ENCODE measurements around the gene DYNC2I2. TPM values are rescaled to one million over a fixed set of nuclear protein-coding genes. Genes with fewer than 3 reads are reported as not detected.
"Not testable (repeated sequence)": the region's sequence is repeated elsewhere in the genome, so short reads cannot be mapped to it uniquely, and the experiment has no call there.

Gene DYNC2I2
- total RNA-seq, 1 donor from 2014 or later: 32.0 TPM

DNA sequence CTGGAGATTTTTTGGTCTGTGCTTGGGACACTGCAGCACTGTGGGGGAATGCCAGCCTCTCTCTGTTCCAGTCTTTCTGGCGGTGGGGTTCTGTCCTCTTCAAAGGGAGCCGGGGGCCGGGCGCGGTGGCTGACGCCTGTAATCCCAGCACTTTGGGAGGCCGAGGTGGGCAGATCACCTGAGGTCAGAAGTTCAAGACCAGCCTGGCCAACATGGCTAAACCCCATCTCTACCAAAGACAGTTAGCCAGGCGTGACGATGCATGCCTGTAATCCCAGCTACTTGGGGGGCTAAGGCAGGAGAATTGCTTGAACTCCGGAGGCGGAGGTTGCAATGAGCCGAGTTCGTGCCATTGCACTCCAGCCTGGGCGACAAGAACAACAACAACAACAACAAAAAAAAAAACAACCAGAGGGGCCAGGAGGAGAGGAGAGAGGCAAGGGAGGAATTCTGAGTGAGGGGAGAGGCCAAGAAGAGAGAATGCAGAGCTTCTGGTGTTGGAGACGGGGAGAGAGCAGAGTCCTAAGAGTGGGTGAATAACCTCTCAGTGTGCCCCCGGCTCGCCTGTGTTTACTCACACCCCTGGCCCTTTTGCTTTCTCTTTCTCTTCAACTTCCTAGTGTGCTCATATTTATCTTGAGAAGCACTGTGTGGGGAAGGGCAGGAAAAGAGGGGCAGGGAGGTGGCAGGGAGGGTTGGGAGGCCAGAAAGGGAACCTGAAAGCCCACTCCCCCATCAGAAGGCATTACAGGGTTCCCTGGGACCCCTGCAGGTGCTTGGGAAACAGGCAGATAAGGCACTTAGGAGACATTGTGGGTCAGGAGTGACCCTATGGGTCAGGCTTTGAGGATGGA is 29.2 kb upstream of the DYNC2I2 start:
- no peak for DNase-seq

GRCh38 chr9:128684325-128685199 is 27.9 kb upstream of the DYNC2I2 start:
- DNase-seq: no peak

GRCh38 chr9:128684065-128684324 is 27.3 kb upstream of the DYNC2I2 start:
- no peak for DNase-seq

DNA sequence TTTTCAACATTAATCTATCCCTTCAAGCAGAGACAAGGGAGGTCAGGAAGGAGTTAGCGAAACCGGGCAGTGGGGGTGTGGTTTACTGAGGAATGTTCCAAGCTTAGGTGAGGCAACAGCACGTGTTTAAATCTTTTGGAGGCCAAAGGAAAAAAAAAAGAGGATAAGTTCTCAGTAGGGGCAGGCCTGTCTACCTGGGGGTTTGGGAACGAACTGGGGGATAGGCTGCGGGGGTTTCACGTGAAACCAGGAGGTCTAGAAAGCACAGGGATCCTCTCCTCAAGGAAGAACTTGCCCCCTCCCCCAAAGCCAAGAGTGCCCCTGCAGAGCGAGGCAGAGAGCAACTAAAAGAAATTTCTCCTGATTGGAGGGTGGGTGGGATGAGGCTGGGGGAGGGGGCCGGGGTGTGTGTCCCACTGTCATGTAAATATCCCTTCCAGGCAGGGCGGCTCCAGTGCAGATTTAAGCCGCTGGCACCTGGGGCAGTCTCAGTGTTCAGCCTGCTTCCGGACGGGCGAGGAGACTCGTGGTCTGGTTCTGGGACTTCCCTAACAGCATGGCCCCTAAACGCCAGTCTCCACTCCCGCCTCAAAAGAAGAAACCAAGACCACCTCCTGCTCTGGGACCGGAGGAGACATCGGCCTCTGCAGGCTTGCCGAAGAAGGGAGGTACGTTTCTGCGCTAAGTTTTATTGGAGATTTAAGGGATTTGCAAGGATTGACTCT is 26.9 kb upstream of the DYNC2I2 start:
- DNase-seq: no peak

- no peak for DNase-seq
These were observed 21.1 kb upstream of the DYNC2I2 start for GRCh38 chr9:128677794-128678193.

- DNase-seq: no peak
These were observed 18.7 kb upstream of the DYNC2I2 start for GRCh38 chr9:128675382-128675781.

DNA sequence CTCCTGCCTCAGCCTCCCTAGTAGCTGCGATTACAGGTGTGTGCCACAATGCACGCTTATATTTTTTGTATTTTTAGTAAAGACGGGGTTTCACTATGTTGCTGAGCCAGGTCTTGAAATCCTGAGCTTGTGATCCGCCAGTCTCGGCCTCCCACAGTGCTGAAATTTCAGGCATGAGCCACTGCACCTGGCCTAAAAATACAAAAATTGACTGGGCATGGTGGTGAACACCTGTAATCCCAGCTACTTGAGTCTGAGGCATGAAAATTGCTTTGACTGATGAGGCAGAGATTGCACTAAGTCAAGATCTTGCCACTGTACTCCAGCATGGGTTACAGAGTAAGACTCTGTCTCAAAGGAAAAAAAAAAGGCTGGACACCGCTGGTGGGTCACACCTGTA is 13.1 kb upstream of the DYNC2I2 start:
- no peak for DNase-seq

DNA sequence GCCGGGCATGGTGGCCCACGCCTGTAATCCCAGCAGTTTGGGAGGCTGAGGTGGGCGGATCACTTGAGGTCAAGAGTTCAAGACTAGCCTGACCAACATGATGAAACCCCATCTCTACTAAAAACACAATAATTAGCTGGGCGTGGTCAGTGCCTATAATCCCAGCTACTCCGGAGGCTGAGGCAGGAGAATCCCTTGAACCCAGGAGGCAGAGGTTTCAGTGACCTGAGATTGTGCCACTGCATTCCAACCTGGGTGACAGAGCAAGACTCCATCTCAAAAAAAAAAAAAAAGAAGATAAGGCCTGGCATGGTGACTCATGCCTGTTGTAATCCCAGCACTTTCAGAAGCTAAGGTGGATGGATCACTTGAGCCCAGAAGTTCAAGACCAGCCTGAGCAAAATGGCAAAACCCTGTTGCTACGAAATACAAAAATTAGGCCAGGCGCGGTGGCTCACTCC is 9.9 kb upstream of the DYNC2I2 start:
- not testable (repeated sequence) for DNase-seq

- no peak for DNase-seq
These were observed 1.1 kb upstream of the DYNC2I2 start for GRCh38 chr9:128657796-128658195.

GRCh38 chr9:128657344-128657704 is 677 bp upstream of the DYNC2I2 start:
- no peak for DNase-seq

GRCh38 chr9:128654481-128654880 is 2.2 kb downstream of the DYNC2I2 start:
- DNase-seq: no peak

DNA sequence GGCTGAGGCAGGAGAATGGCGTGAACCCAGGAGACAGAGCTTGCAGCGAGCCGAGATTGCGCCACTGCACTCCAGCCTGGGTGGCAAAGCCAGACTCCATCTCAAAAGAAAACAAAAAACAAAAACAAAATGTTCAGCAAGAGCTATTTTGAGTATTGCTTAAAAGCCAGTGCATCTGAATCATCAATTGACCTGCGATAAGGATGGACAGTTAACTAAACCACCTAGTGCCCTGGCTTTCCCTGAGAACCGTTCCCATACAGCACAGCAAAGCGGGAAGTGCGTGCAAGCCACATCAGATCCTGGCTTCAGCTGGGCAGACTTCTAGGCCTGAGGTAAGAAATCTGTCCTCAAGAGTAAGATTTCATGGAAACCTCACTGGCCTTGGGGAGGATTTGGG is 2.7 kb downstream of the DYNC2I2 start:
- DNase-seq: no peak

- no peak for DNase-seq
These were observed 4.8 kb downstream of the DYNC2I2 start for GRCh38 chr9:128651798-128652197.

DNA sequence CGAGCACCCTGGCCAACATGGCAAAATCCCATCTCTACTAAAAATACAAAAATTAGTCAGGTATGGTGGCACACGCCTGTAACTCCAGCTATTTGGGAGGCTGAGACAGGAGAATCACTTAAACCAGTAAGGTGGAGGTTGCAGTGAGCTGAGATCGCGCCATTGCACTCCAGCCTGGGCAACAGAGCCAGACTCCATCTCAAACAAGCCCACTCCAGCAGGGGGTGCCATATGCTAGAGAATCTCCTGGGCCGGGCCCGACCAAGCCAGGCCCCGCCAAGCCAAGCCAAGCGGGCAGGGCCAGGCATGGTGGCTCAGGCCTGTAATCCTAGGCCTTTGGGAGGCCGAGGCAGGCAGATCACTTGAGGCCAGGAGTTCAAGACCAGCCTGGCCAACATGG is 8.4 kb downstream of the DYNC2I2 start:
- not testable (repeated sequence) for DNase-seq

DNA sequence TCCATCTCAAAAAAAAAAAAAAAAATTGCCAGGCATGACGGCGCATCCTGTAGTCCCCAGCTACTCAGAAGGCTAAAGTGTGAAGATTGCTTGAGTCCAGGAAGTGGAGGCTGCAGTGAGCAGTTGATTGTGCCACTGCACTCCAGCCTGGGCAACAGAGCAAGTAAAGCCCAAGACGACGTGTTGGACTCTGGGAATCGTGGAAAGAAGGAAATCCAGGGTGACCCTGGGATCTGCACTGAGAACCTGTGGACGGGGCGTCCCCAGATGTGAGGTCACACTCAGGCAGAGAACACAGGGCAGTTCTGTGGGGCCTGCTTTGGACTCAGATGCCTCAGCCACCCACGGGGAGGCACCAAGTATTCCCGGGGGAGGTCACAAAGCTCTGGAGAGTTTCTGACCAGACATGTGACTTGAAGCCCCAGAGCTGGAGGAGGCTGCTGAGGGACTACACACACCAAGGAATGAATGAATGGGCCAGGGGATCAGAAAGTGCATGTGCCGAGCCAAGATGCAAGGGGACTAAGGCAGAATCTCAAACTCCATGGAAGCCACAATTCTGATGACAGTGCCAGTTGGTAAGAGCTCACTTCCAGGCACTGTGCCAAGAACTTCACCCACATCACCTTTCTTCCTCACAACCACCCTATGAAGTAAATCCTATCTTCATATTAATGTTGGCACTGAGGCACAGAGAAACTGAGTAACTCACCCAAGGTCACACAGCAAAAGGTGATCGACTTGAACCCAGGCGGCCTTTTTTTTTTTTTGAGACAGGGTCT is 12.9 kb downstream of the DYNC2I2 start:
- DNase-seq: no peak

DNA sequence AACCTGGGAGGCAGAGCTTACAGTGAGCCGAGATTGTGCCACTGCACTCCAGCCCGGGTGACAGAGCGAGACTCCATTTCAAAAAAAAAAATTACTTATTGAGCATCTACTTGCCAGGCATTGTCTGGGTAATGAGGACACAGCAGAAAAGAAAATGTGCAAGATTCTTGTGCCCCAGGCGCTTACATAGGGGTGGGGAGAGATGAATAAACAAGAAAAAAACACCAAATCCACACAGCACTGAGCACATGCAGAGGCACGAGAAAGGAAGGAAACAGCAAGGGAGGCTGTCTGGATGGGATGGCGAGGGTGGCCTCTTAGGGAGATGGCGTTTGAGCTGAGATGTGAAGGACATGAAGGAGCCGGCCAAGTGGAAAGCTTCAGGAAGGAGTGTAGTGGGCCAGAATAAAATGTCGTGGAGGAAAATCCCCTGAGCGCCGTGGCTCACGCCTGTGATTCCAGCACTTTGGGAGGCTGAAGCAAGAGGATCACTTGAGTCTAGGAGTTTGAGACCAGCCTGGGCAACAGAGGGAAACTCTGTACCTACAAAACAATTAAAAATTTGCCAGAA is 13.9 kb downstream of the DYNC2I2 start:
- no peak for DNase-seq

GRCh38 chr9:128640603-128641002 is 16.0 kb downstream of the DYNC2I2 start:
- DNase-seq: no peak

DNA sequence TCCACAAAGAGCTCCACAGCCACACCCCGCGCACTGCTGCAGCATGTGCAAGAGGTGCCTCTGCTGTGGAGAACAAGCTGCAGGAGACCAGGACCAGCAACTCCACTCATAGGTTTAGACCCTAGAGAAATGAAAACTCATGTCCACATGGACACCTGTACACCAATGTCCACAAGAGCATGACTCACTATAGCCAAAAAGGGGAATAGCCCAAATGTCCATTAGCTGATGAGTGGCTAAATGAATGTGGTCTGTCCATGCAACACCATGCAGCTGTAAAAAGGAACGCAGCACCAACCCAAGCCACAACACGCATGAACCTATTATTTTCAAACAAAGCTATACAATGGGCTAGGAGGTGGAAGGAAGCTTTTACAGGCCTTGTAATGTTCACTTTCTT is 18.1 kb downstream of the DYNC2I2 start:
- no peak for DNase-seq

- DNase-seq: no peak
These were observed 19.0 kb downstream of the DYNC2I2 start for GRCh38 chr9:128637656-128638055.

GRCh38 chr9:128636556-128637530 is 19.8 kb downstream of the DYNC2I2 start:
- no peak for DNase-seq

GRCh38 chr9:128636024-128636390 is 20.6 kb downstream of the DYNC2I2 start:
- DNase-seq: no peak
